ENCODE results near the gene RNU6-7. TPM values are rescaled to one million over a fixed set of nuclear protein-coding genes. Genes with fewer than 3 reads are reported as not detected.
A peak's percentile ranks its signal among the peaks of the same experiment; 100 is the strongest.

The RNU6-7 gene
- total and polyA plus RNA-seq, 2 of the 13 experiments (the other 11 are each of a cell fraction or from before 2014, with no cell fraction given) = under 0.01 TPM; not detected in 1

DNA sequence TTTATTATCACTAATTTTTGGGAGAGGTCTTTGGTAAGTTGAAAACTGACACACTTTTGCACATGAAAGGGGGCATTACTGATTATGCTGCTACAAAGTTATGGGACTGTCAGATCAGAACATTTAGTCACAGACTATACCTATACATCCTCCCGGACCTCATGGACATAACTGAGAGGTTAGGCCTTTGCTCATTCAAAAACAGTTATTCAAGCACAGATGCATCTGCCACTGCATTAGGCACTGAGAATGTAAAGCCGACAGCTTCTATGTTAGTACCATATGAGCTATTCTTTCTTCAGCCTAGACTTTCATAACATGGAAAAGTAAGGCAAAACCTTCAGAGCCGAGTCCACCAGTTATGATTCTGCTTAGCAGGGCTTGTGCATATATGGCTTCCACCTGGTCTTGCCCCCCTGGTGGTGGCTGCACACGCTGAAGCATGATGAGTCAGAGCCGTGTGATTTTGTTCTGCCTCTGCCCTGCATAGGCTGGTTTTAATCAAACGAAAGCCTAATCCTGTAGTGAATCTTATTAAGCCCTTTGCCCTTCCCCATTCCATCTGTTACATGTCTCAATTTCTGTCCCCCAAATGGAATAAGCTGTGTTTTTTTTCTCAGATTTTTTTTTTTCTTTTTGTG is 23.0 kb downstream of the RNU6-7 start:
- peak; percentile 99 for ATAC-seq
- CTCF ChIA-PET (ENCODE audit: low intra/inter-chr PET ratio, low total read pairs) = interaction anchor here (0.7 kb wide), 1 partner anchor 150 kb away, joined by 4 read pairs; no protein-coding TSS in a partner anchor
- in situ Hi-C loops (cut with HindIII; ENCODE audit: extremely low pct_ligation_motif_present, low pct_unique_long_range_greater_than_20kb) = no loop called here
- WGBS (ENCODE audit: low lambda C conversion rate) = 27% methylated on average over 6 of the region's 6 CpGs
- no peak overlapping the region for H3K27ac ChIP-seq (ENCODE audit: extremely low read length, insufficient read depth, low read length)
- H3K9me3 ChIP-seq (ENCODE audit: low read length) = no peaks in the 10 kb centered on the region
- H3K4me3 ChIP-seq (replicated peaks in 1 of 3; ENCODE audit: insufficient read depth in 1 of 3, low read depth in 2 of 3, low read length in 3 of 3) = no peak overlapping the region
- H3K36me3 ChIP-seq (replicated peaks in 1 of 2; ENCODE audit: control insufficient read depth in 1 of 2, insufficient read depth in 2 of 2, low read length in 2 of 2) = no peaks in the 10 kb centered on the region
- FAIRE-seq = no peak
- H3K27me3 ChIP-seq (ENCODE audit: control insufficient read depth in 1 of 2, insufficient read depth in 2 of 2, low read length in 2 of 2) = no peaks in the 10 kb centered on the region
- POLR2A ChIA-PET = no interaction called here
- intact Hi-C loops (cut with micrococcal nuclease; ENCODE audit: unreplicated experiment) = loop anchor here (1.0 to 2.0 kb wide), 2 partner anchors 22 to 152 kb away; partner anchors contain the start of genes RNU6-7 and RNU6-8
- H4K20me1 ChIP-seq (ENCODE audit: insufficient read depth, low read length) = no peaks in the 10 kb centered on the region
- H3K4me1 ChIP-seq (ENCODE audit: insufficient read depth, low read length) = peaks cover 6% of the 10 kb centered on the region; the same call in 1 of the 2 replicates
- no peak overlapping the region for H3K9ac ChIP-seq (ENCODE audit: insufficient read depth, low read depth, low read length)
- no peak overlapping the region for H3K4me2 ChIP-seq (ENCODE audit: low read depth, low read length)
- no peak overlapping the region for H2AFZ ChIP-seq (ENCODE audit: low read length)
- peak; percentile 68 for DNase-seq (ENCODE audit: low spot score)
- BruUV-seq (replicated peaks) = no TSS peak
- no peaks in the 10 kb centered on the region for H3K79me2 ChIP-seq (ENCODE audit: insufficient read depth, low read length)
- TF ChIP-seq ZNF547 (CRISPR knock-in tag; IDR thresholded peaks at IDR 0.05) = no peak
- TF ChIP-seq, protein P1, sequence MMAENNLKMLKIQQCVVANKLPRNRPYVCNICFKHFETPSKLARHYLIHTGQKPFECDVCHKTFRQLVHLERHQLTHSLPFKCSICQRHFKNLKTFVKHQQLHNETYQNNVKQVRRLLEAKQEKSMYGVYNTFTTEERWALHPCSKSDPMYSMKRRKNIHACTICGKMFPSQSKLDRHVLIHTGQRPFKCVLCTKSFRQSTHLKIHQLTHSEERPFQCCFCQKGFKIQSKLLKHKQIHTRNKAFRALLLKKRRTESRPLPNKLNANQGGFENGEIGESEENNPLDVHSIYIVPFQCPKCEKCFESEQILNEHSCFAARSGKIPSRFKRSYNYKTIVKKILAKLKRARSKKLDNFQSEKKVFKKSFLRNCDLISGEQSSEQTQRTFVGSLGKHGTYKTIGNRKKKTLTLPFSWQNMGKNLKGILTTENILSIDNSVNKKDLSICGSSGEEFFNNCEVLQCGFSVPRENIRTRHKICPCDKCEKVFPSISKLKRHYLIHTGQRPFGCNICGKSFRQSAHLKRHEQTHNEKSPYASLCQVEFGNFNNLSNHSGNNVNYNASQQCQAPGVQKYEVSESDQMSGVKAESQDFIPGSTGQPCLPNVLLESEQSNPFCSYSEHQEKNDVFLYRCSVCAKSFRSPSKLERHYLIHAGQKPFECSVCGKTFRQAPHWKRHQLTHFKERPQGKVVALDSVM (CRISPR knock-in tag; IDR thresholded peaks at IDR 0.05) = no peak
- 0 out of 2 replicates have a peak, but pooled peaks have one; percentile 23 for TF ChIP-seq SALL1 (CRISPR knock-in tag; IDR thresholded peaks at IDR 0.05)
- TF ChIP-seq ZNF768 (CRISPR knock-in tag; IDR thresholded peaks at IDR 0.05) = no peak
- TF ChIP-seq, protein P2, sequence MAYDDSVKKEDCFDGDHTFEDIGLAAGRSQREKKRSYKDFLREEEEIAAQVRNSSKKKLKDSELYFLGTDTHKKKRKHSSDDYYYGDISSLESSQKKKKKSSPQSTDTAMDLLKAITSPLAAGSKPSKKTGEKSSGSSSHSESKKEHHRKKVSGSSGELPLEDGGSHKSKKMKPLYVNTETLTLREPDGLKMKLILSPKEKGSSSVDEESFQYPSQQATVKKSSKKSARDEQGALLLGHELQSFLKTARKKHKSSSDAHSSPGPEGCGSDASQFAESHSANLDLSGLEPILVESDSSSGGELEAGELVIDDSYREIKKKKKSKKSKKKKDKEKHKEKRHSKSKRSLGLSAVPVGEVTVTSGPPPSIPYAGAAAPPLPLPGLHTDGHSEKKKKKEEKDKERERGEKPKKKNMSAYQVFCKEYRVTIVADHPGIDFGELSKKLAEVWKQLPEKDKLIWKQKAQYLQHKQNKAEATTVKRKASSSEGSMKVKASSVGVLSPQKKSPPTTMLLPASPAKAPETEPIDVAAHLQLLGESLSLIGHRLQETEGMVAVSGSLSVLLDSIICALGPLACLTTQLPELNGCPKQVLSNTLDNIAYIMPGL (CRISPR knock-in tag; IDR thresholded peaks at IDR 0.05; ENCODE audit: borderline replicate concordance in 1 of 2, low read depth in 1 of 2) = no peak
- TF ChIP-seq, protein P3, sequence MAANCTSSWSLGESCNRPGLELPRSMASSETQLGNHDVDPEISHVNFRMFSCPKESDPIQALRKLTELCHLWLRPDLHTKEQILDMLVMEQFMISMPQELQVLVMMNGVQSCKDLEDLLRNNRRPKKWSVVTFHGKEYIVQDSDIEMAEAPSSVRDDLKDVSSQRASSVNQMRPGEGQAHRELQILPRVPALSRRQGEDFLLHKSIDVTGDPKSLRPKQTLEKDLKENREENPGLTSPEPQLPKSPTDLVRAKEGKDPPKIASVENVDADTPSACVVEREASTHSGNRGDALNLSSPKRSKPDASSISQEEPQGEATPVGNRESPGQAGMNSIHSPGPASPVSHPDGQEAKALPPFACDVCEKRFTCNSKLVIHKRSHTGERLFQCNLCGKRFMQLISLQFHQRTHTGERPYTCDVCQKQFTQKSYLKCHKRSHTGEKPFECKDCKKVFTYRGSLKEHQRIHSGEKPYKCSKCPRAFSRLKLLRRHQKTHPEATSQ (CRISPR knock-in tag; IDR thresholded peaks at IDR 0.05; ENCODE audit: borderline replicate concordance) = no peak
- TF ChIP-seq, protein P4, sequence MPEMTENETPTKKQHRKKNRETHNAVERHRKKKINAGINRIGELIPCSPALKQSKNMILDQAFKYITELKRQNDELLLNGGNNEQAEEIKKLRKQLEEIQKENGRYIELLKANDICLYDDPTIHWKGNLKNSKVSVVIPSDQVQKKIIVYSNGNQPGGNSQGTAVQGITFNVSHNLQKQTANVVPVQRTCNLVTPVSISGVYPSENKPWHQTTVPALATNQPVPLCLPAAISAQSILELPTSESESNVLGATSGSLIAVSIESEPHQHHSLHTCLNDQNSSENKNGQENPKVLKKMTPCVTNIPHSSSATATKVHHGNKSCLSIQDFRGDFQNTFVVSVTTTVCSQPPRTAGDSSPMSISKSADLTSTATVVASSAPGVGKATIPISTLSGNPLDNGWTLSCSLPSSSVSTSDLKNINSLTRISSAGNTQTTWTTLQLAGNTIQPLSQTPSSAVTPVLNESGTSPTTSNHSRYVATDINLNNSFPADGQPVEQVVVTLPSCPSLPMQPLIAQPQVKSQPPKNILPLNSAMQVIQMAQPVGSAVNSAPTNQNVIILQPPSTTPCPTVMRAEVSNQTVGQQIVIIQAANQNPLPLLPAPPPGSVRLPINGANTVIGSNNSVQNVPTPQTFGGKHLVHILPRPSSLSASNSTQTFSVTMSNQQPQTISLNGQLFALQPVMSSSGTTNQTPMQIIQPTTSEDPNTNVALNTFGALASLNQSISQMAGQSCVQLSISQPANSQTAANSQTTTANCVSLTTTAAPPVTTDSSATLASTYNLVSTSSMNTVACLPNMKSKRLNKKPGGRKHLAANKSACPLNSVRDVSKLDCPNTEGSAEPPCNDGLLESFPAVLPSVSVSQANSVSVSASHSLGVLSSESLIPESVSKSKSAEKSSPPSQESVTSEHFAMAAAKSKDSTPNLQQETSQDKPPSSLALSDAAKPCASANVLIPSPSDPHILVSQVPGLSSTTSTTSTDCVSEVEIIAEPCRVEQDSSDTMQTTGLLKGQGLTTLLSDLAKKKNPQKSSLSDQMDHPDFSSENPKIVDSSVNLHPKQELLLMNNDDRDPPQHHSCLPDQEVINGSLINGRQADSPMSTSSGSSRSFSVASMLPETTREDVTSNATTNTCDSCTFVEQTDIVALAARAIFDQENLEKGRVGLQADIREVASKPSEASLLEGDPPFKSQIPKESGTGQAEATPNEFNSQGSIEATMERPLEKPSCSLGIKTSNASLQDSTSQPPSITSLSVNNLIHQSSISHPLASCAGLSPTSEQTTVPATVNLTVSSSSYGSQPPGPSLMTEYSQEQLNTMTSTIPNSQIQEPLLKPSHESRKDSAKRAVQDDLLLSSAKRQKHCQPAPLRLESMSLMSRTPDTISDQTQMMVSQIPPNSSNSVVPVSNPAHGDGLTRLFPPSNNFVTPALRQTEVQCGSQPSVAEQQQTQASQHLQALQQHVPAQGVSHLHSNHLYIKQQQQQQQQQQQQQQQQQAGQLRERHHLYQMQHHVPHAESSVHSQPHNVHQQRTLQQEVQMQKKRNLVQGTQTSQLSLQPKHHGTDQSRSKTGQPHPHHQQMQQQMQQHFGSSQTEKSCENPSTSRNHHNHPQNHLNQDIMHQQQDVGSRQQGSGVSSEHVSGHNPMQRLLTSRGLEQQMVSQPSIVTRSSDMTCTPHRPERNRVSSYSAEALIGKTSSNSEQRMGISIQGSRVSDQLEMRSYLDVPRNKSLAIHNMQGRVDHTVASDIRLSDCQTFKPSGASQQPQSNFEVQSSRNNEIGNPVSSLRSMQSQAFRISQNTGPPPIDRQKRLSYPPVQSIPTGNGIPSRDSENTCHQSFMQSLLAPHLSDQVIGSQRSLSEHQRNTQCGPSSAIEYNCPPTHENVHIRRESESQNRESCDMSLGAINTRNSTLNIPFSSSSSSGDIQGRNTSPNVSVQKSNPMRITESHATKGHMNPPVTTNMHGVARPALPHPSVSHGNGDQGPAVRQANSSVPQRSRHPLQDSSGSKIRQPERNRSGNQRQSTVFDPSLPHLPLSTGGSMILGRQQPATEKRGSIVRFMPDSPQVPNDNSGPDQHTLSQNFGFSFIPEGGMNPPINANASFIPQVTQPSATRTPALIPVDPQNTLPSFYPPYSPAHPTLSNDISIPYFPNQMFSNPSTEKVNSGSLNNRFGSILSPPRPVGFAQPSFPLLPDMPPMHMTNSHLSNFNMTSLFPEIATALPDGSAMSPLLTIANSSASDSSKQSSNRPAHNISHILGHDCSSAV (CRISPR knock-in tag; IDR thresholded peaks at IDR 0.05; ENCODE audit: borderline replicate concordance) = no peak
- TF ChIP-seq, protein P5, sequence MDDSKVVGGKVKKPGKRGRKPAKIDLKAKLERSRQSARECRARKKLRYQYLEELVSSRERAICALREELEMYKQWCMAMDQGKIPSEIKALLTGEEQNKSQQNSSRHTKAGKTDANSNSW (CRISPR knock-in tag; IDR thresholded peaks at IDR 0.05; ENCODE audit: borderline replicate concordance) = no peak
